Measurements from ENCODE around the gene PEX26. TPM values are rescaled to one million over a fixed set of nuclear protein-coding genes. Genes with fewer than 3 reads are reported as not detected.

PEX26 gene
- total RNA-seq, 1 donor from 2014 or later: 31.5 TPM

- ATAC-seq (peak; percentile 7 to 16), DNase-seq (no peak)
- Histone ChIP-seq H3K4me3 (peak overlapping the region; percentile 44), H3K9me3 (no peaks in the 10 kb centered on the region), H3K36me3 (peaks cover 59% of the 10 kb centered on the region), H3K27me3 (ENCODE audit: low read depth) (no peaks in the 10 kb centered on the region), H3K27ac (peak overlapping the region; percentile 83), H3K4me1 (peaks cover 9% of the 10 kb centered on the region)
- TF ChIP-seq CTCF (IDR thresholded peaks at IDR 0.05): no peak
- intact Hi-C loops (cut with DNase I): no loop called here
Measured at GRCh38 chr22:18091478-18091877, 13.7 kb downstream of the PEX26 start.

- ATAC-seq (peak; percentile 74 to 77), DNase-seq (no peak)
- no peaks in the 10 kb centered on the region for H3K27me3 ChIP-seq (ENCODE audit: low read depth)
- intact Hi-C loops (cut with DNase I): no loop called here
- H3K27ac ChIP-seq: peak overlapping the region; percentile 83
- no peak for TF ChIP-seq CTCF (IDR thresholded peaks at IDR 0.05)
- H3K4me3 ChIP-seq: peak overlapping the region; percentile 44
- peaks cover 53% of the 10 kb centered on the region for H3K36me3 ChIP-seq
- no peaks in the 10 kb centered on the region for H3K9me3 ChIP-seq
- H3K4me1 ChIP-seq: peaks cover 9% of the 10 kb centered on the region
Measured at GRCh38 chr22:18091916-18092526, 14.2 kb downstream of the PEX26 start.

GRCh38 chr22:18093661-18094060 is 15.9 kb downstream of the PEX26 start:
- peaks cover 37% of the 10 kb centered on the region for H3K36me3 ChIP-seq
- TF ChIP-seq CTCF (IDR thresholded peaks at IDR 0.05): no peak
- H3K27ac ChIP-seq: no peak overlapping the region
- no peak for ATAC-seq
- H3K9me3 ChIP-seq: no peaks in the 10 kb centered on the region
- DNase-seq: no peak
- H3K4me1 ChIP-seq: peaks cover 9% of the 10 kb centered on the region
- H3K27me3 ChIP-seq (ENCODE audit: low read depth): no peaks in the 10 kb centered on the region
- intact Hi-C loops (cut with DNase I): no loop called here
- H3K4me3 ChIP-seq: no peak overlapping the region

- no peaks in the 10 kb centered on the region for H3K9me3 ChIP-seq
- no peaks in the 10 kb centered on the region for H3K27me3 ChIP-seq (ENCODE audit: low read depth)
- peaks cover 21% of the 10 kb centered on the region for H3K36me3 ChIP-seq
- intact Hi-C loops (cut with DNase I): no loop called here
- no peak overlapping the region for H3K27ac ChIP-seq
- DNase-seq (no peak), ATAC-seq (no peak)
- no peak overlapping the region for H3K4me3 ChIP-seq
- no peak for TF ChIP-seq CTCF (IDR thresholded peaks at IDR 0.05)
- peaks cover 9% of the 10 kb centered on the region for H3K4me1 ChIP-seq
Measured at GRCh38 chr22:18095101-18095805, 17.5 kb downstream of the PEX26 start.

- Histone ChIP-seq H3K4me1 (no peaks in the 10 kb centered on the region), H3K27ac (no peak overlapping the region), H3K4me3 (no peak overlapping the region), H3K36me3 (peaks cover 19% of the 10 kb centered on the region), H3K9me3 (no peaks in the 10 kb centered on the region), H3K27me3 (ENCODE audit: low read depth) (no peaks in the 10 kb centered on the region)
- intact Hi-C loops (cut with DNase I): no loop called here
- ATAC-seq (no peak), DNase-seq (no peak)
- TF ChIP-seq CTCF (IDR thresholded peaks at IDR 0.05): no peak
Measured at GRCh38 chr22:18096823-18097222, 19.0 kb downstream of the PEX26 start.

All from lower lobe of right lung (tissue), 2 donors.